ENCODE measurements around the gene LDLRAP1.

Gene LDLRAP1

GRCh38 chr1:25568090-25568833 is 24.9 kb downstream of the LDLRAP1 start:
- TF ChIP-seq FOXA1 (IDR thresholded peaks at IDR 0.05) (no peak), L3MBTL2 (conservative IDR thresholded peaks at IDR 0.05) (no peak), FOXK2 (IDR thresholded peaks at IDR 0.05) (no peak), ZNF384 (IDR thresholded peaks at IDR 0.05) (no peak), PKNOX1 (IDR thresholded peaks at IDR 0.05) (no peak), SP1 (IDR thresholded peaks at IDR 0.05) (no peak), SUZ12 (IDR thresholded peaks at IDR 0.05) (no peak), NFRKB (IDR thresholded peaks at IDR 0.05) (no peak), FOXM1 (IDR thresholded peaks at IDR 0.05; ENCODE audit: borderline replicate concordance) (no peak), LEF1 (IDR thresholded peaks at IDR 0.05; ENCODE audit: borderline replicate concordance) (no peak)
- DNase-seq (ENCODE audit: extremely low spot score), result no peak
- ChIA-PET POLR2A (no interaction called here), CTCF (interaction anchor here (0.6 kb wide), 1 partner anchor 166 kb away, joined by 3 read pairs; no protein-coding TSS in a partner anchor)

DNA sequence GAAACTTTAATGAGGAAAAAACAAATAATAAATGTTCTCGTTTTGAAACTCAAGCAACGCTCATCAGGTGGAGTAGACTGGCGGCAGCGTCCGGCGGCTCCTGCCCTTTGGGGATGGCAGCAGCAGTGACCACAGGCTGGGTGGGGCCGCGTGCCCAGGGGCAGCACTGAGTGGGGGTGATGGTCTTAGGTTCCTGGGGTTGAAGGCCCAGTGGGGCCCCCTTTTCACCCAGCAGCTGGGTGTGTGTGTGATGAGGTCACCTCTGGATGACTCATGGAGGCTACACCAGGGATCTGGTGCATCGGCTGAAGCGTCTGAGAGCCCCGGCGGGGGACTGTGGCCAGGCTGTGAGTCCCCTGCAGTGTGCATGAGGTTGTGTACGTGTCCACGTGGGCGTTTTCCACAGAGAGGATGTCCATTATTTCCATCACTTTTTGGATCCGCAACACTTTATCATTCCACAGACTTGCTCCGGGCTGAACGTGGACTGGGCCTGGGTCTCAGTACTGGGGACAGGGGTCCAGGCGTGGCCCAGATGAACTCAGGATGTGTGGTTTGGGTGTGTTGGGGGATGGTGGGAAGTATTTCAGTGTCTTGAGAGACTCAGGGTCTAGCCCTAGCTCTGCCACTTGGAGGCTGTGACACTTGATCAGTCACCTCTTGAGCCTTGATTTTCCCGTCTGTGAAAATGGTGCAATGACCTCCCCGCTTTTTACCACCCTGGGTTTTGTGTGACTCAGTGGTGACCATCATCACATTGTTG is 25.6 kb downstream of the LDLRAP1 start:
- ChIA-PET POLR2A (interaction anchor here (0.7 kb wide), 1 partner anchor 31 kb away, joined by 3 read pairs; no protein-coding TSS in a partner anchor), CTCF (no interaction called here)
- no peak for DNase-seq (ENCODE audit: extremely low spot score)
- TF ChIP-seq CTBP1 (IDR thresholded peaks at IDR 0.05; ENCODE audit: borderline replicate concordance) (no peak), PKNOX1 (IDR thresholded peaks at IDR 0.05) (no peak), BHLHE40 (IDR thresholded peaks at IDR 0.05; ENCODE audit: borderline replicate concordance) (no peak), ARNT (IDR thresholded peaks at IDR 0.05) (no peak), NFRKB (IDR thresholded peaks at IDR 0.05) (no peak), LEF1 (IDR thresholded peaks at IDR 0.05; ENCODE audit: borderline replicate concordance) (no peak)

DNA sequence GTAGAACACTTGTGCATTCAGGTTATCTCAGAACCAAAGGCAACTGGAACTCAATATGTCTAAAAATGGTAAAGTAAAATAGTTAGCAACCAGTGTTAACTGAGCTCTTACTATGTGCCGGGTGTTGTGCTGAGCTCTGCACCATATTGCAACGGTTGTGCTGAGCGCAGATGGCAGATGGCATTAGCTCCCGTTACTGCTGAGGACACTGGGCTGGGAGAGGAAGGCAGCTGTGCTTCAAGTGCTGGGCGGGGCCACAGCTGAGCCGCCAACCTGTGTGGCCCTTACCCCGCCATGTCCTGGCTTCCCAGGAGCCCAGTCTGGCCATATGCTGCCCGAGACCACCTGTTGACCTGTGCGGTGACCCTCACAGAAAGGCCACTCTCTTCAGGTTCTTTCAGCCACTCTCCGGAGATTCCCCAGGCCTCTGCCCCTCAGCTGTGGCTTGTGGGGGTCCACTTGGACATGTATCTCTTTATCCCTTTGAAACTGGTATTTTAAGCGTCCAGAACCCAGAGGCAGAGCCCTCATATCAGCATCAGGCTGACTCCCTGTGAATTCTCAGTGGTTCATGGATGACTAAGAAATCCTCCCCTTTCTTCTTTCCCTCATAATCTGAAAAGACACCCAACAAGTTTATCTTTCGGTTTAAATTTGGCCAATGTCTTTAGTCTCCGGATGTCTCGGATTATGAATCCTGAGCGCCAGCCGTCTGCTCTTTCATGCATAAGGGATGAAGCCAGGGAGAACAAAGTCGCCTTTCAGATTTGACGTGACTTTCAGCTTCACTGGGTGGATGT is 26.4 kb downstream of the LDLRAP1 start:
- DNase-seq (ENCODE audit: extremely low spot score), result no peak
- TF ChIP-seq FOXA1 (IDR thresholded peaks at IDR 0.05), result no peak
- TF ChIP-seq FOXM1 (IDR thresholded peaks at IDR 0.05; ENCODE audit: borderline replicate concordance), result no peak
- TF ChIP-seq ZNF384 (IDR thresholded peaks at IDR 0.05), result no peak
- TF ChIP-seq PKNOX1 (IDR thresholded peaks at IDR 0.05), result no peak
- ChIA-PET CTCF (no interaction called here), POLR2A (interaction anchor here (0.7 kb wide), 1 partner anchor 32 kb away, joined by 3 read pairs; no protein-coding TSS in a partner anchor)

GRCh38 chr1:25570798-25571521 is 27.6 kb downstream of the LDLRAP1 start:
- TF ChIP-seq SP1 (IDR thresholded peaks at IDR 0.05), result no peak
- TF ChIP-seq ZNF384 (IDR thresholded peaks at IDR 0.05), result no peak
- no peak for TF ChIP-seq BHLHE40 (IDR thresholded peaks at IDR 0.05; ENCODE audit: borderline replicate concordance)
- no peak for TF ChIP-seq L3MBTL2 (conservative IDR thresholded peaks at IDR 0.05)
- TF ChIP-seq PKNOX1 (IDR thresholded peaks at IDR 0.05), result no peak
- no peak for TF ChIP-seq ELF4 (IDR thresholded peaks at IDR 0.05)
- TF ChIP-seq FOXM1 (IDR thresholded peaks at IDR 0.05; ENCODE audit: borderline replicate concordance), result no peak
- TF ChIP-seq LEF1 (IDR thresholded peaks at IDR 0.05; ENCODE audit: borderline replicate concordance), result no peak
- no peak for TF ChIP-seq FOXA1 (IDR thresholded peaks at IDR 0.05)
- no peak for TF ChIP-seq TARDBP (IDR thresholded peaks at IDR 0.05)
- POLR2A ChIA-PET, result no interaction called here
- CTCF ChIA-PET, result no interaction called here
- DNase-seq (ENCODE audit: extremely low spot score), result no peak

DNA sequence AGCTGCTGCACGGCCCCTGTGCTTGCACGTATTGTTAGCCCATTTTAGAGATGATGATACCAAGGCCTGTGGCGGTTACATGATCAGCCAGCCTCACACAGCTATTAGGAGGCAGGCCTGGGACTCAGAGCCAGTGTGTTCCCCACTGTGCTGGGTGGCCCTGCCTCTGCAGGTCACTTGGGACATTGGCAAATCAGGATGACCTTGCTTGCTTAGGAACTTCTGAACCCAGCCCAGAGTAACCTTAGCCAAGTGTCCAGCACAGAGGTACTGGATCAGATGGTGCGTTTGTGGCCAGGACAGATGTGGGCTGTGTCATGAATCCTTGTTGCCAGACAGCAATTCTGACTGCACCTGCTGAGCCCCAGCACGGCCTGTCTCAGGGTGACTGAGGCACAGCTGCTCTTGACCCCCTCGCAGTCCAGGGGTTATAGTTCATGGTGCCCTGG is 28.1 kb downstream of the LDLRAP1 start:
- ChIA-PET CTCF (interaction anchor here (1.0 to 2.0 kb wide), 4 partner anchors 21 to 224 kb away, joined by 3 to 5 read pairs (median 4); no protein-coding TSS in a partner anchor), POLR2A (interaction anchor here (0.8 kb wide), 1 partner anchor 27 kb away, joined by 3 read pairs; no protein-coding TSS in a partner anchor)

More for the DNA sequence above, 28.1 kb downstream of the LDLRAP1 start:
- no peak for DNase-seq (ENCODE audit: extremely low spot score)
- TF ChIP-seq HDGF (IDR thresholded peaks at IDR 0.05; ENCODE audit: borderline replicate concordance), result no peak
- no peak for TF ChIP-seq L3MBTL2 (conservative IDR thresholded peaks at IDR 0.05)
- TF ChIP-seq ZNF384 (IDR thresholded peaks at IDR 0.05), result no peak
- TF ChIP-seq LEF1 (IDR thresholded peaks at IDR 0.05; ENCODE audit: borderline replicate concordance), result no peak
- no peak for TF ChIP-seq SP1 (IDR thresholded peaks at IDR 0.05)
- no peak for TF ChIP-seq FOXA1 (IDR thresholded peaks at IDR 0.05)
- TF ChIP-seq FOXK2 (IDR thresholded peaks at IDR 0.05), result no peak
- TF ChIP-seq NFRKB (IDR thresholded peaks at IDR 0.05), result no peak
- no peak for TF ChIP-seq PKNOX1 (IDR thresholded peaks at IDR 0.05)
- TF ChIP-seq ELF4 (IDR thresholded peaks at IDR 0.05), result no peak
- no peak for TF ChIP-seq FOXM1 (IDR thresholded peaks at IDR 0.05; ENCODE audit: borderline replicate concordance)
- TF ChIP-seq ARNT (IDR thresholded peaks at IDR 0.05), result no peak
